Small intestine (tissue), 7 donors: ENCODE measurements around the gene SORBS2. TPM values are rescaled to one million over a fixed set of nuclear protein-coding genes. Genes with fewer than 3 reads are reported as not detected.

Experiments
- DNase-seq, 2 donors: peaks; one replicate each; pipeline versions ENCODE4 v3.0.0 to v3.0.0-alpha.2; 2013
- FAIRE-seq: peaks from 2 replicates; lab custom pipeline; 2012; peaks lifted over from hg19 to GRCh38; lab: Jason Lieb, UNC
- H3K27ac ChIP-seq, 3 donors: one replicate each; pipeline ENCODE4 v1.5.1; 2013; ENCODE audit warnings: low read length in 2 of 3, mild to moderate bottlenecking in 2 of 3, control low read depth in 1 of 3, inconsistent platforms in 1 of 3, low read depth in 1 of 3, moderate library complexity in 1 of 3
- H3K27me3 ChIP-seq, 3 donors: one replicate each; pipeline ENCODE4 v1.6.1; 2013; ENCODE audit warnings: low read length in 3 of 3, inconsistent platforms in 1 of 3; ENCODE audit not compliant: control insufficient read depth in 3 of 3, insufficient read depth in 3 of 3
- H3K36me3 ChIP-seq, 3 donors: one replicate each; pipeline ENCODE4 v1.6.1; 2013; ENCODE audit warnings: low read length in 3 of 3, inconsistent platforms in 1 of 3, low read depth in 1 of 3, mild to moderate bottlenecking in 1 of 3, moderate library complexity in 1 of 3; ENCODE audit not compliant: control insufficient read depth in 3 of 3, insufficient read depth in 2 of 3
- H3K4me1 ChIP-seq, 3 donors: one replicate each; pipeline ENCODE4 v1.6.1; 2013; ENCODE audit warnings: low read length in 2 of 3, inconsistent platforms in 1 of 3, low read depth in 1 of 3, mild to moderate bottlenecking in 1 of 3, moderate library complexity in 1 of 3; ENCODE audit not compliant: control insufficient read depth in 3 of 3, insufficient read depth in 2 of 3
- H3K4me3 ChIP-seq, 3 donors: one replicate each; pipeline ENCODE4 v1.5.1; 2013; ENCODE audit warnings: low read length in 3 of 3, control low read depth in 1 of 3, inconsistent platforms in 1 of 3, low read depth in 1 of 3, mild to moderate bottlenecking in 1 of 3, moderate library complexity in 1 of 3
- H3K9me3 ChIP-seq, 2 donors: one replicate each; pipeline ENCODE4 v1.6.1; 2013; ENCODE audit warnings: low read depth in 1 of 2, low read length in 1 of 2; ENCODE audit not compliant: control insufficient read depth in 2 of 2, insufficient read depth in 1 of 2
- WGBS, 3 donors: extraction: QIAGEN DNeasy Blood & Tissue Kit; methylation state at CpG; one replicate each; pipeline ENCODE4 v1.1.7; 2013; 5-methylcytosine and 5-hydroxymethylcytosine counted together
- polyA plus RNA-seq, 4 donors: library from polyadenylated mRNA; stranded (reverse) in 3 of 4; unstranded in 1 of 4; fragments of 200-250 nt in 3 of 4; fragments of 120-200 nt in 1 of 4; gene quantifications; one replicate each; pipeline versions ENCODE4 v1.2.1 to v1.2.3, GENCODE V29; 2013
- donor health status: healthy with polysubstance abuse.
- donor health status: control.
- donor health status: control.
- donor health status: Bipolar disorder and iron deficiency.
- donor health status: healthy.

Gene SORBS2
- polyA plus RNA-seq, 4 donors, result 1.6 to 36.5 (median 16.1) TPM

DNA sequence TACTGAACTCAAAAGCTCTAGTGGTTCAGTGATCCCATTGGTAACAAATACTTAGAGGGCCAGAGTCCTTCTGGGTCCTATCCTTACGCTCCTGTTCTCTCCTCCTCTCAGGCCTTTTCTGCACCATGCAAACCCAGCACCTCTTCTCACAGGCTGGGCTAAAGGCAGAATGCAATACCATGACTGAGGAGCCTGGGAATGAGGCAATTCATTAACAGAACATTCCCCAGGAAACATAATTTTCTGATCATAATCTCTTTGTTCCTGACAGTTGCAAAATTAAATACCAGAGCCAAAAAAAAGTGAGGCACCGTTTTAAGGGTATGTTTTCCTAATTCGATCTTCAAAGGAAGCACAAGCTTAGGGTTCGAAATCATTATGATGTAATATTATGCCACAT, 9.0 kb downstream of the SORBS2 start:
- H3K9me3 ChIP-seq, result no peaks in the 10 kb centered on the region
- peaks cover 0 to 4% (median 0%) of the 10 kb centered on the region in 3 donors for H3K36me3 ChIP-seq
- H3K4me3 ChIP-seq, result no peak overlapping the region
- WGBS, 3 donors, result 80 to 90% (median 84%) methylated on average over 4 of the region's 4 CpGs
- no peaks in the 10 kb centered on the region for H3K27me3 ChIP-seq
- FAIRE-seq, result no peak
- DNase-seq, result no peak
- no peak overlapping the region for H3K27ac ChIP-seq
- H3K4me1 ChIP-seq, result no peaks in the 10 kb centered on the region

- DNase-seq (no peak), FAIRE-seq (no peak)
- Histone ChIP-seq H3K4me1 (no peaks in the 10 kb centered on the region), H3K9me3 (no peaks in the 10 kb centered on the region), H3K4me3 (no peak overlapping the region), H3K36me3 (peaks cover 0 to 6% (median 0%) of the 10 kb centered on the region in 3 donors), H3K27me3 (no peaks in the 10 kb centered on the region), H3K27ac (no peak overlapping the region)
- 80 to 89% (median 87%) methylated on average over 4 of the region's 4 CpGs for WGBS, 3 donors
Observed at GRCh38 chr4:185801471-185801870, 10.5 kb downstream of the SORBS2 start.

DNA sequence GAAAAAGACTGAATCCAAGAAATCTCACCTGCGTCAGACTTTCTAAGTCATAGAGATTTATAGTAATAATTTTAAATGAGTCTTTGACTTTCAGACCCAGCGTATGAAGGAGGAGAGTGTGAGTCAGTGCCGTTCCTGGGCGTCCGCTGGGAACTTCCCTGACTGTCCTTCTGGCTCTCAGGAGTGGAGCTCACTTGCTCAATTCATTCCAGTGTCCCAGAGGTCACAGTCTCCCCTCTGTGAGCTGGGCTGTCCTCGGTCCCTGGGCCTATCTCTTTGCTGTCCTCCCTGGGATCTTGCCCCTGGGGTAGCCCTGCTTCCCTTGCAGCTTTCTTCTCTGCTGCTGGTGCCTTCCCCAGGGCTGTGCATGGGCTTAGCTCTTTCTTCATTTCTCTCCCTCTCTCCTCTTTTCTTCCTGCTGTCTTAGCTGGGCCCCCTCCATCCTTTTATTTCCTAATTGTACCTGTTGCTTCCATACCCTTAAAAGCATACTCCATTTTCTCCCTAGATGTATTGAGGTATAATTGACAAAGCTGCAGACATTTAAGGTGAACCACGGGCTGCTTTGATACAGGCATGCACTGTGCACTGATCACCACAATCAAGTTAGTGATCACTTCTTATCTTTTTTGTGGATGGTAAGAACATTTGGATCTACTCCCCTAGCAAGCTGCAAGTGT, 11.6 kb downstream of the SORBS2 start:
- Histone ChIP-seq H3K27ac (no peak overlapping the region), H3K4me1 (no peaks in the 10 kb centered on the region), H3K27me3 (no peaks in the 10 kb centered on the region), H3K4me3 (no peak overlapping the region), H3K36me3 (peaks cover 0 to 6% (median 0%) of the 10 kb centered on the region in 3 donors), H3K9me3 (no peaks in the 10 kb centered on the region)
- FAIRE-seq (no peak), DNase-seq (no peak)
- WGBS, 3 donors, result 87 to 93% (median 91%) methylated on average over 7 of the region's 7 CpGs

- Histone ChIP-seq H3K27me3 (no peaks in the 10 kb centered on the region), H3K4me3 (no peak overlapping the region), H3K36me3 (peaks cover 0 to 10% (median 0%) of the 10 kb centered on the region in 3 donors), H3K4me1 (no peaks in the 10 kb centered on the region), H3K9me3 (no peaks in the 10 kb centered on the region), H3K27ac (no peak overlapping the region)
- DNase-seq (no peak), FAIRE-seq (no peak)
- 91 to 94% (median 93%) methylated on average over 10 of the region's 10 CpGs for WGBS, 3 donors
Observed at GRCh38 chr4:185799442-185799841, 12.6 kb downstream of the SORBS2 start.

DNA sequence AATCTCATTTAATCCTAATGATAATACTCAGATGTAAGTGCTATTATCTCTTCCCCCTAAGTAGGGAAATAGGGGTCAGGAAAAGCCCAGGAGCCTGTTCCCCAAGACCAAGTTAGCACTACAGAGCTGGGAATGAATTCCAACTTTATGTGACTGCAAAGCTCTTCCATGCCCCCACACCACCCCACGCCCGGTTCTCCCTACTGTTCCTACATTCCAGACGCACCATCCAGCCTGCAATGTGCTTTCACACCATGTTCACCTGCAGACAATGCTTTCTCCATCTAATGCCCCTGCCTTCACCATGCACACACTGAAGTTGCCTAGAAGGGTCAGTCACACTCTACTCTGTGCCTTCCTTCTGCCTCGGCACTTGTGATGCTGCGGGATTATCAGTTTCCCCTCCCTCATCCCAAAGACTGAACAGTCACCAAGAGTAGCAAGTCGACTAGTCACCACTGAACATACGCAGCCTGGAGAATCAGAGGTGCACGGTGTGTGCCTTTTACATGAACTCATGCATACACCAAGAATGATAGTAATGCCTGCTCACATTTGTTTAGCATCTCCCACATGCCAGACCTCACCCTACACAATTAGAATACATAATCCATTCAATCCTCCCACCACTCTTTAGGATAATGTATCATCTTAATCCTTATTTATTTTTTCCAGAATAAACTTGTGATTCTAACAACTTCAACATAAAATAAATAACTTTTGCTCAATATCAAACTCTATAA, 14.2 kb downstream of the SORBS2 start:
- H3K4me1 ChIP-seq, result no peaks in the 10 kb centered on the region
- 87 to 90% (median 87%) methylated on average over 8 of the region's 8 CpGs for WGBS, 3 donors
- H3K27me3 ChIP-seq, result no peaks in the 10 kb centered on the region
- no peaks in the 10 kb centered on the region for H3K9me3 ChIP-seq
- H3K4me3 ChIP-seq, result no peak overlapping the region
- FAIRE-seq (no peak), DNase-seq (no peak)
- H3K36me3 ChIP-seq, result peaks cover 0 to 10% (median 0%) of the 10 kb centered on the region in 3 donors
- no peak overlapping the region for H3K27ac ChIP-seq

GRCh38 chr4:185797018-185797417, 15.0 kb downstream of the SORBS2 start:
- peaks cover 0 to 10% (median 0%) of the 10 kb centered on the region in 3 donors for H3K36me3 ChIP-seq
- H3K27ac ChIP-seq, result no peak overlapping the region
- FAIRE-seq (no peak), DNase-seq (no peak)
- H3K27me3 ChIP-seq, result no peaks in the 10 kb centered on the region
- no peak overlapping the region for H3K4me3 ChIP-seq
- H3K4me1 ChIP-seq, result no peaks in the 10 kb centered on the region
- H3K9me3 ChIP-seq, result no peaks in the 10 kb centered on the region
- 69 to 86% (median 78%) methylated on average over 14 of the region's 14 CpGs for WGBS, 3 donors

DNA sequence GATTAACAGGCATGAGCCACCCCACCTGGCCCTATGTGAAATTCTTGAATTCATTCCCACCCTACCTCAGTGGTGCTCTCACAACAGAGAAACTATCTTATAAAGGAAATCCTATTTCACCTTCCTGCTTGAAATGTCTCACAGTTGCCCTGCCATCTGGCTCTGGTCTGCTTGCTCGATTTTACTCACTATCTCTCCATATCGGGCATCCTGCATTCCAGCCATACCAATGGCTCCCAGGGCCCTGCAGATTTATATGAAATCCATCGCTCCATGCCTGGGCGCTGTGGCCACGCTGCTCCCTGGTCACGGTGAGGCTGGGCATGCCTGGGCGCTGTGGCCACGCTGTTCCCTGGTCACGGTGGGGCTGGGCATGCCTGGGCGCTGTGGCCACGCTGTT, 15.8 kb downstream of the SORBS2 start:
- Histone ChIP-seq H3K4me1 (no peaks in the 10 kb centered on the region), H3K27me3 (no peaks in the 10 kb centered on the region), H3K27ac (no peak overlapping the region), H3K9me3 (no peaks in the 10 kb centered on the region), H3K4me3 (no peak overlapping the region), H3K36me3 (peaks cover 0 to 10% (median 0%) of the 10 kb centered on the region in 3 donors)
- WGBS, 3 donors, result 83 to 91% (median 86%) methylated on average over 9 to 11 of the region's 11 CpGs
- FAIRE-seq (no peak), DNase-seq (no peak)

GRCh38 chr4:185794637-185795036, 17.4 kb downstream of the SORBS2 start:
- Histone ChIP-seq H3K4me3 (no peak overlapping the region), H3K9me3 (no peaks in the 10 kb centered on the region), H3K4me1 (no peaks in the 10 kb centered on the region), H3K36me3 (peaks cover 0 to 6% (median 0%) of the 10 kb centered on the region in 3 donors), H3K27me3 (no peaks in the 10 kb centered on the region), H3K27ac (no peak overlapping the region)
- FAIRE-seq, result no peak
- WGBS, 3 donors, result 72 to 86% (median 85%) methylated on average over 1 of the region's 1 CpG
- DNase-seq, result no peak
